Measurements from ENCODE around the gene RTN4. TPM values are rescaled to one million over a fixed set of nuclear protein-coding genes. Genes with fewer than 3 reads are reported as not detected.

RTN4 gene
- total RNA-seq, 1 donor from 2014 or later, result 174 TPM

DNA sequence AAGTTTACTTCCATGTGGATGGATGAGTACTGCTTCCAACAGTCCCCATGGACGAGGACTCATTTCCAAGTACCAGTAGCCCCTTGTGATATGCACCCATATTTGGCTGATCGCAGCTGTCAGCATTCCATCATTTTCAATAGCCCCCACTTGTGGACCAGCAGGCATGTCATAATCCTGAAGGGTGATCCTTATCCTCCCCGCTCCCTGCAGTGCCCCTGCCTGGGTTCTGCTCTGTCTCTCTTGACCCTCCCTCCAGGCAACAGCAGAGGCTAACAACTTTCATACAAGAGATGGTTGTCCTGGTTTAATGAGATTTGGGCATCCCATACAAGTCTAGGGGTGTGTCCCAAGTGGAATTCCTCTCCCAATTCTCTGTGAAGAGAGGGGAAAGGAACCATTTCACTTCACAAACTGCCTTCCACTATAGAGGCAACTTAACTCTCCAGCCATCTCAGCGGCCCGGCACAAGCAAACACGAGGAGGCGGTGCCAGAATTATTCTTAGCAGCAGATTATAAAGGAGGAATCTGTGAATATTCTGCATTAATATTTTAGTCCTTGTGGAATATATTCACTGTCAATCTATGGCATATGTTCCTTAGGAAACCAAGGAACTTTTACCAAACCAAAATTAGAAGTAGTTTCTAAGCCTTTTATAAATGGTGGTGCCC lies 110.7 kb downstream of the RTN4 start:
- TF ChIP-seq POLR2AphosphoS5 (IDR thresholded peaks at IDR 0.05; ENCODE audit: insufficient read depth in 1 of 2, low read depth in 1 of 2) (no peak), POLR2A (IDR thresholded peaks at IDR 0.05) (no peak)
- TF ChIP-seq, protein P1, sequence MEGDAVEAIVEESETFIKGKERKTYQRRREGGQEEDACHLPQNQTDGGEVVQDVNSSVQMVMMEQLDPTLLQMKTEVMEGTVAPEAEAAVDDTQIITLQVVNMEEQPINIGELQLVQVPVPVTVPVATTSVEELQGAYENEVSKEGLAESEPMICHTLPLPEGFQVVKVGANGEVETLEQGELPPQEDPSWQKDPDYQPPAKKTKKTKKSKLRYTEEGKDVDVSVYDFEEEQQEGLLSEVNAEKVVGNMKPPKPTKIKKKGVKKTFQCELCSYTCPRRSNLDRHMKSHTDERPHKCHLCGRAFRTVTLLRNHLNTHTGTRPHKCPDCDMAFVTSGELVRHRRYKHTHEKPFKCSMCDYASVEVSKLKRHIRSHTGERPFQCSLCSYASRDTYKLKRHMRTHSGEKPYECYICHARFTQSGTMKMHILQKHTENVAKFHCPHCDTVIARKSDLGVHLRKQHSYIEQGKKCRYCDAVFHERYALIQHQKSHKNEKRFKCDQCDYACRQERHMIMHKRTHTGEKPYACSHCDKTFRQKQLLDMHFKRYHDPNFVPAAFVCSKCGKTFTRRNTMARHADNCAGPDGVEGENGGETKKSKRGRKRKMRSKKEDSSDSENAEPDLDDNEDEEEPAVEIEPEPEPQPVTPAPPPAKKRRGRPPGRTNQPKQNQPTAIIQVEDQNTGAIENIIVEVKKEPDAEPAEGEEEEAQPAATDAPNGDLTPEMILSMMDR (IDR thresholded peaks at IDR 0.05), result no peak
- no peak overlapping the region for H3K4me3 ChIP-seq
- H3K27ac ChIP-seq, result no peak overlapping the region
- no peaks in the 10 kb centered on the region for H3K36me3 ChIP-seq
- H3K9me3 ChIP-seq, result no peaks in the 10 kb centered on the region
- intact Hi-C loops (cut with DNase I), result no loop called here
- no peak for DNase-seq (ENCODE audit: extremely low spot score in 2 of 2)
- no peaks in the 10 kb centered on the region for H3K27me3 ChIP-seq
- no peaks in the 10 kb centered on the region for H3K4me1 ChIP-seq

DNA sequence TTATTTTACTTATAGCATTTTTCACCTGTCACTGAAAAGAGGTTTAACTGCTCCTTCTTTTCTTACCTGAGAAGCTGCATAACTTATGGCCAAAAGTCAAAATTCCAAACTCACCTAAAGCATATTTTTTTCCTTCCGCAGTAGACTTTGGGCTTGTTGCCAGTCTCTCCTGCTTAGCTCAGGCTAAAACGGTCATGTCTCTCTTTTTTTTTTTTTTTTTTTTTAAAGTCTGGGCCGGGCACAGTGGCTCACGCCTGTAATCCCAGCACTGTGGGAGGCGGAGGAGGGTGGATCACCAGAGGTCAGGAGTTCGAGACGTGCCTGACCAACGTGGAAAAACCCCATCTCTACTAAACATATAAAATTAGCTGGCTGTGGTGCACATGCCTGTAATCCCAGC lies 113.5 kb downstream of the RTN4 start:
- Histone ChIP-seq H3K27ac (no peak overlapping the region), H3K9me3 (no peaks in the 10 kb centered on the region), H3K4me3 (no peak overlapping the region), H3K4me1 (no peaks in the 10 kb centered on the region), H3K27me3 (no peaks in the 10 kb centered on the region), H3K36me3 (no peaks in the 10 kb centered on the region)
- intact Hi-C loops (cut with DNase I), result no loop called here
- TF ChIP-seq, protein P1 (IDR thresholded peaks at IDR 0.05), result no peak
- TF ChIP-seq POLR2A (IDR thresholded peaks at IDR 0.05), result no peak
- no peak for TF ChIP-seq POLR2AphosphoS5 (IDR thresholded peaks at IDR 0.05; ENCODE audit: insufficient read depth in 1 of 2, low read depth in 1 of 2)
- DNase-seq (ENCODE audit: extremely low spot score in 2 of 2), result no peak

DNA sequence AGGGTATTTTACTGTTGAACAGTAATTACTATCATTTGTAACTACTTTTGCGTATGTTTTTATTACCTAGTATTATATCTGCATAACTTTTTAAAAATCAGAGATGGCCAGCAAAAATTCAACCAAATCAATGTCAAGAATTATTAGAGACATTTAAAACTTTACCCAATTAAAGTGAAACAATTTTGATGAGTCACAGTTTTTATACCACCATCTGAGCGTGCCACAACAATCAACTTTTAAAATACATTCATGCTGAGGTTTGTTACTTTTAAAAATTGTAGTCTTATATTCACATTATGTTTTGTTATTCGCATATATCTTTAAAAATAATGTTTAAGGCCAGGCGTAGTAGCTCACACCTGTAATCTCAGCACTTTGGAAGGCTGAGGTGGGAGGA lies 114.9 kb downstream of the RTN4 start:
- H3K27ac ChIP-seq, result no peak overlapping the region
- H3K27me3 ChIP-seq, result no peaks in the 10 kb centered on the region
- no peaks in the 10 kb centered on the region for H3K36me3 ChIP-seq
- H3K4me3 ChIP-seq, result no peak overlapping the region
- intact Hi-C loops (cut with DNase I), result no loop called here
- H3K4me1 ChIP-seq, result no peaks in the 10 kb centered on the region
- no peak for TF ChIP-seq POLR2AphosphoS5 (IDR thresholded peaks at IDR 0.05; ENCODE audit: insufficient read depth in 1 of 2, low read depth in 1 of 2)
- TF ChIP-seq, protein P1 (IDR thresholded peaks at IDR 0.05), result no peak
- TF ChIP-seq POLR2A (IDR thresholded peaks at IDR 0.05), result no peak
- no peak for DNase-seq (ENCODE audit: extremely low spot score in 2 of 2)
- H3K9me3 ChIP-seq, result no peaks in the 10 kb centered on the region

DNA sequence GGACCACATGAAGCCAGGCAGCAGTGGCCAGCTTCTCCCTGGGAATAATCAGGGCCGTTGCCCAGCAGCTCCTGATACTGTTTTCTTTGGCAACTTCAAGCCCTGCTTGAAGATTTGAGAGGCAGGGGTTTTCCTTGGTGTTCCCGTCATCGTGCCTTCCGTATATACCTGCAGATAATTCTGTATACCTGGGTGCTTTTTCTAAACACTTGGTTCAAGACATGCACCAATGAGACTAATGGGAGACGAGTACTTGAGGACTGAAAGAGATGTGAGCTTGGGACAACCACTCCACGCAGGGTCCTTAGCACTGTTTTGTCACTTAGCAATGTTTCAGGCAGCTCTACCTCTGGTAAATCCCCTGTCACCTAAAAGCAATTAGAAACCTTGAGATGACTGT lies 118.8 kb downstream of the RTN4 start:
- TF ChIP-seq, protein P1 (IDR thresholded peaks at IDR 0.05), result no peak
- TF ChIP-seq POLR2AphosphoS5 (IDR thresholded peaks at IDR 0.05; ENCODE audit: insufficient read depth in 1 of 2, low read depth in 1 of 2) (no peak), POLR2A (IDR thresholded peaks at IDR 0.05) (no peak)
- no peaks in the 10 kb centered on the region for H3K27me3 ChIP-seq
- no peak for DNase-seq (ENCODE audit: extremely low spot score in 2 of 2)
- intact Hi-C loops (cut with DNase I), result no loop called here
- H3K9me3 ChIP-seq, result no peaks in the 10 kb centered on the region
- H3K27ac ChIP-seq, result no peak overlapping the region
- H3K36me3 ChIP-seq, result no peaks in the 10 kb centered on the region
- H3K4me1 ChIP-seq, result no peaks in the 10 kb centered on the region
- no peak overlapping the region for H3K4me3 ChIP-seq

DNA sequence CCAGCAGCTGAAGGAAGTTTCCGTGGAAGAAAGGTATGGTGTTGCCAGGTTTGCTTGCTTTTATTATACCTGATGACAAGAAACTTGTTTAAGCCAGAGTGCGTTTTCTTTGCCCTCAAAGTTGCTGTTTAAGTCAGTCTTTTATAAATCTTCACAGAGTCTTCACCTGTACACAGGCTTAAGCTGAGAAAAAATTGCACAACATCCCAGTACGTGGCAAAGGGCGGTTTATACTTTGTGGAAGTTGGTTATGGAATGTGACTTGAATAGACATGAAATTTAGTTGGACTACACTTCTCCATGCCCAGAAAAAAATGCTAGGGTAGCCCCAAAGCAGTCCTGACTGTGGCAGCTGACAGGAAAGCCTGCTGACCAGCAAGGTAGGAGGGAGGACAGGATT lies 121.5 kb downstream of the RTN4 start:
- H3K27ac ChIP-seq, result no peak overlapping the region
- H3K9me3 ChIP-seq, result no peaks in the 10 kb centered on the region
- DNase-seq (ENCODE audit: extremely low spot score in 2 of 2), result no peak
- no peaks in the 10 kb centered on the region for H3K36me3 ChIP-seq
- TF ChIP-seq POLR2AphosphoS5 (IDR thresholded peaks at IDR 0.05; ENCODE audit: insufficient read depth in 1 of 2, low read depth in 1 of 2) (peak in 1 of 2 donors; percentile 69), POLR2A (IDR thresholded peaks at IDR 0.05) (no peak)
- TF ChIP-seq, protein P1 (IDR thresholded peaks at IDR 0.05), result no peak
- intact Hi-C loops (cut with DNase I), result no loop called here
- H3K27me3 ChIP-seq, result no peaks in the 10 kb centered on the region
- no peaks in the 10 kb centered on the region for H3K4me1 ChIP-seq
- H3K4me3 ChIP-seq, result no peak overlapping the region
